ENCODE data around the gene CFP. TPM values are rescaled to one million over a fixed set of nuclear protein-coding genes. Genes with fewer than 3 reads are reported as not detected.
"Not testable (repeated sequence)": the region's sequence is repeated elsewhere in the genome, so short reads cannot be mapped to it uniquely, and the experiment has no call there.

Gene CFP
- total RNA-seq, 1 experiment from 2014 or later = 1.3 TPM

DNA sequence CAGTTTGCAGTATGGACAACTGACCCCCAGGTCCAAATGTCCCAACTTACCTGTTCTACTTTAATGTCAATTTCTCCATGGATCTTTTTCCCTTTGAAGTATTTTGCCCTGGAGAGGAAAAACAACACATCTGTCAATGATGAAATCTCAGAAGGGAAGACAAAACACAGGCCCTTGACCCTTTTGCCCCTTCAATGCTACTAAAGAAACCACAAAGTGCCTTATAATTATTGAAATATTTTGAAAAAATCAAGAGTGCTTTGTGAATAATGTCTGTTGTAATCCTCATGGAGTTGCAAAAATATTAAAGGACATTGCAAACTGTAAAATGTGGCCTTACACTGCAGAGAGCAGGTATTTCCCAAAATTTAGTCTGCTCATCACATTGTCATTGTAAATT, 22.6 kb downstream of the CFP start (continued):
- no peak for TF ChIP-seq ELF1 (IDR thresholded peaks at IDR 0.05; ENCODE audit: borderline replicate concordance, low read depth)
- TF ChIP-seq JUND (IDR thresholded peaks at IDR 0.05) = no peak
- TF ChIP-seq, protein P1, sequence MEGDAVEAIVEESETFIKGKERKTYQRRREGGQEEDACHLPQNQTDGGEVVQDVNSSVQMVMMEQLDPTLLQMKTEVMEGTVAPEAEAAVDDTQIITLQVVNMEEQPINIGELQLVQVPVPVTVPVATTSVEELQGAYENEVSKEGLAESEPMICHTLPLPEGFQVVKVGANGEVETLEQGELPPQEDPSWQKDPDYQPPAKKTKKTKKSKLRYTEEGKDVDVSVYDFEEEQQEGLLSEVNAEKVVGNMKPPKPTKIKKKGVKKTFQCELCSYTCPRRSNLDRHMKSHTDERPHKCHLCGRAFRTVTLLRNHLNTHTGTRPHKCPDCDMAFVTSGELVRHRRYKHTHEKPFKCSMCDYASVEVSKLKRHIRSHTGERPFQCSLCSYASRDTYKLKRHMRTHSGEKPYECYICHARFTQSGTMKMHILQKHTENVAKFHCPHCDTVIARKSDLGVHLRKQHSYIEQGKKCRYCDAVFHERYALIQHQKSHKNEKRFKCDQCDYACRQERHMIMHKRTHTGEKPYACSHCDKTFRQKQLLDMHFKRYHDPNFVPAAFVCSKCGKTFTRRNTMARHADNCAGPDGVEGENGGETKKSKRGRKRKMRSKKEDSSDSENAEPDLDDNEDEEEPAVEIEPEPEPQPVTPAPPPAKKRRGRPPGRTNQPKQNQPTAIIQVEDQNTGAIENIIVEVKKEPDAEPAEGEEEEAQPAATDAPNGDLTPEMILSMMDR (IDR thresholded peaks at IDR 0.05 in 2 of 3, conservative IDR thresholded peaks at IDR 0.05 in 1 of 3; ENCODE audit: borderline replicate concordance in 1 of 3, insufficient read depth in 1 of 3, low read depth in 2 of 3, low read length in 2 of 3) = no peak
- TF ChIP-seq CBX3 (IDR thresholded peaks at IDR 0.05; ENCODE audit: low read depth) = no peak
- TF ChIP-seq ZNF274 (IDR thresholded peaks at IDR 0.05; ENCODE audit: low read depth, low read length) = no peak
- no peak for TF ChIP-seq FOSL1 (IDR thresholded peaks at IDR 0.05; ENCODE audit: low read depth)

DNA sequence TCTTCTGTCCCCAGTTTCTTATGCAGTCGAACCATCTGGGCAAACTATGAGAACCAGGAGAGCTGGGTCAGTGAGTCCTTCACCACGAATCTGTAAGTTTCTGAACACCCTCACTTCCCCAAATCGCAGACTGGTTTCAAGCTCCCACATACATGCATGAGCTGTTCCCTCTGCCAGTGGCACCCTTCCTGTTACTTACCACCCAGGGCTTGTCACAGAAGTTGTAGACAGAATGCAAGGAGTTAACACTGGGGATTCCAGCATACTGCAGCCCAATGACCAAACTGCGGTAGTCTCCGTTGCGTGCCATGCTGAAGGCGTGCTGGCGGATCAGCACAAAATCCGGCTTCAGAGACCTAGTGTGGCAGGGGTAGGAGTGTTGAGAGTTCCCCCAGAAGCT, 24.7 kb downstream of the CFP start:
- Histone ChIP-seq H3K9me2 (ENCODE audit: insufficient read depth) (no peaks in the 10 kb centered on the region), H3K4me3 (replicated peaks in 1 of 2; ENCODE audit: low read depth in 1 of 2, low read length in 2 of 2) (no peak overlapping the region), H3K36me3 (ENCODE audit: control insufficient read depth in 1 of 2, insufficient read depth in 2 of 2, low read length in 2 of 2) (no peaks in the 10 kb centered on the region), H3K79me2 (ENCODE audit: insufficient read depth, low read length) (no peaks in the 10 kb centered on the region), H3K4me2 (ENCODE audit: low read length) (no peak overlapping the region), H3K4me1 (ENCODE audit: control insufficient read depth in 1 of 2, insufficient read depth in 2 of 2, low read length in 2 of 2) (no peaks in the 10 kb centered on the region), H3K9ac (ENCODE audit: low read length) (no peak overlapping the region), H3K9me3 (ENCODE audit: control insufficient read depth in 1 of 2, insufficient read depth in 1 of 2, low read depth in 1 of 2, low read length in 2 of 2) (no peaks in the 10 kb centered on the region), H4K20me1 (ENCODE audit: insufficient read depth) (no peaks in the 10 kb centered on the region), H3K27ac (ENCODE audit: low read depth, low read length) (no peak overlapping the region), H3K27me3 (ENCODE audit: insufficient read depth, low read length) (no peaks in the 10 kb centered on the region), H2AFZ (ENCODE audit: low read depth, low read length, poor library complexity, severe bottlenecking) (no peak overlapping the region)
- intact Hi-C loops (cut with micrococcal nuclease) = no loop called here
- BruUV-seq (replicated peaks) = no TSS peak
- ChIA-PET POLR2A (no interaction called here), CTCF (no interaction called here), RAD21 (ENCODE audit: low non-redundant PET in 1 of 2, low total read pairs in 2 of 2, uncharacterized antibody in 2 of 2, unreplicated experiment in 2 of 2) (no interaction called here)
- ATAC-seq = no peak
- TF ChIP-seq, protein P2, sequence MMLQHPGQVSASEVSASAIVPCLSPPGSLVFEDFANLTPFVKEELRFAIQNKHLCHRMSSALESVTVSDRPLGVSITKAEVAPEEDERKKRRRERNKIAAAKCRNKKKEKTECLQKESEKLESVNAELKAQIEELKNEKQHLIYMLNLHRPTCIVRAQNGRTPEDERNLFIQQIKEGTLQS (IDR thresholded peaks at IDR 0.05) = no peak
- no peak for TF ChIP-seq YY1 (IDR thresholded peaks at IDR 0.05; ENCODE audit: extremely low read depth, insufficient replicate concordance, low read depth, low read length)
- TF ChIP-seq POLR2A (IDR thresholded peaks at IDR 0.05; ENCODE audit: borderline replicate concordance, extremely low read depth, insufficient read depth, insufficient read length) = no peak
- TF ChIP-seq EZH2phosphoT487 (IDR thresholded peaks at IDR 0.05; ENCODE audit: borderline replicate concordance) = no peak
- TF ChIP-seq CBX3 (IDR thresholded peaks at IDR 0.05; ENCODE audit: low read depth) = no peak
- TF ChIP-seq SIN3A (IDR thresholded peaks at IDR 0.05; ENCODE audit: low read depth) = no peak
- no peak for TF ChIP-seq SRF (IDR thresholded peaks at IDR 0.05; ENCODE audit: low read depth)
- no peak for DNase-seq (ENCODE audit: low read depth, low spot score)

DNA sequence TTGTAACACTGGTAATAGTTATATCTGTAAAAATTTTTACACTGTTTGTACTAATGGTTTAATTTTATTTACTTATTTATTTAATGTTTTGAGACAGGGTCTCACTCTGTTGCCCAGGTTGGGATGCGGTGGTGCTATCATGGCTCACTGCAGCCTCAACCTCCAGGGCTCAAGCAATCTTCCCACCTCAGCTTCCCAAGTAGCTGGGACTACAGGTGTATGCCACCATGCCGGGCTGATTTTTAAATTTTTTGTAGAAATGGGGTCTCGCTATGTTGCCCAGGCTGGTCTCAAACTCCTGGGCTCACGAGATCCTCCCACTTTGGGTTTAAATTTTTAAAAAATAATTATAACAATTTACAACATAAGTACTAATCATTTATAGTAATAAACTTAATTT, 26.6 kb downstream of the CFP start:
- CTCF ChIA-PET; RAD21 ChIA-PET (ENCODE audit: low non-redundant PET in 1 of 2, low total read pairs in 2 of 2, uncharacterized antibody in 2 of 2, unreplicated experiment in 2 of 2): not testable (repeated sequence)

More for the DNA sequence above, 26.6 kb downstream of the CFP start:
- H3K79me2 ChIP-seq (ENCODE audit: insufficient read depth, low read length); H3K9me3 ChIP-seq (ENCODE audit: control insufficient read depth in 1 of 2, insufficient read depth in 1 of 2, low read depth in 1 of 2, low read length in 2 of 2); POLR2A ChIA-PET; H3K27ac ChIP-seq (ENCODE audit: low read depth, low read length); H3K4me2 ChIP-seq (ENCODE audit: low read length); DNase-seq (ENCODE audit: low read depth, low spot score); H2AFZ ChIP-seq (ENCODE audit: low read depth, low read length, poor library complexity, severe bottlenecking); H3K27me3 ChIP-seq (ENCODE audit: insufficient read depth, low read length); H3K36me3 ChIP-seq (ENCODE audit: control insufficient read depth in 1 of 2, insufficient read depth in 2 of 2, low read length in 2 of 2); BruUV-seq (replicated peaks); ATAC-seq; intact Hi-C loops (cut with micrococcal nuclease); H3K9me2 ChIP-seq (ENCODE audit: insufficient read depth); H4K20me1 ChIP-seq (ENCODE audit: insufficient read depth); H3K4me3 ChIP-seq (replicated peaks in 1 of 2; ENCODE audit: low read depth in 1 of 2, low read length in 2 of 2); H3K9ac ChIP-seq (ENCODE audit: low read length); H3K4me1 ChIP-seq (ENCODE audit: control insufficient read depth in 1 of 2, insufficient read depth in 2 of 2, low read length in 2 of 2): not testable (repeated sequence)
